HL-60 (cell line): Measurements from ENCODE around the gene AIFM3.
"Not testable (repeated sequence)": the region's sequence is repeated elsewhere in the genome, so short reads cannot be mapped to it uniquely, and the experiment has no call there.

Source experiments
- DNase-seq, 2 experiments: peaks; one replicate each; pipeline ENCODE4 v3.0.0-alpha.2; 2010 to 2020; ENCODE audit warnings: low read depth in 1 of 2, low spot score in 1 of 2
- H3K27ac ChIP-seq: fragments of 250-450 bp; sonication (Bioruptor Pico); replicated peaks from 2 replicates; pipeline ENCODE4 v1.5.1; 2020; ENCODE audit warnings: mild to moderate bottlenecking, moderate library complexity
- H3K27me3 ChIP-seq: fragments of 250-450 bp; sonication (Bioruptor Pico); 2 replicates; pipeline ENCODE4 v1.5.1; 2021; ENCODE audit warnings: mild to moderate bottlenecking, moderate library complexity; ENCODE audit not compliant: insufficient read depth, poor library complexity, severe bottlenecking
- H3K4me3 ChIP-seq: replicated peaks from 2 replicates; pipeline ENCODE4 v1.5.1; 2011; ENCODE audit warnings: mild to moderate bottlenecking, control low read depth, low read length; ENCODE audit not compliant: insufficient read depth
- GABPA ChIP-seq: IDR thresholded peaks from 2 replicates; pipeline ENCODE4 v1.6.1; 2012; ENCODE audit warnings: low read depth
- POLR2AphosphoS5 ChIP-seq: IDR thresholded peaks from 2 replicates; pipeline ENCODE4 v1.6.1; 2012; ENCODE audit warnings: low read depth
- REST ChIP-seq: IDR thresholded peaks from 2 replicates; pipeline ENCODE4 v1.6.1; 2012; ENCODE audit warnings: low read depth; ENCODE audit not compliant: insufficient replicate concordance
- SPI1 ChIP-seq: IDR thresholded peaks from 2 replicates; pipeline ENCODE4 v1.6.1; 2012; ENCODE audit warnings: low read depth, mild to moderate bottlenecking, borderline replicate concordance
- TF ChIP-seq, protein P1 (sequence below): IDR thresholded peaks from one replicate; pipeline ENCODE4 v1.5.1; 2011; ENCODE audit warnings: low read length, control low read depth, inconsistent platforms; ENCODE audit not compliant: insufficient read depth

The AIFM3 gene

GRCh38 chr22:20967697-20968211 lies 699 bp downstream of the AIFM3 start:
- Histone ChIP-seq H3K27ac (no peak overlapping the region), H3K4me3 (no peak overlapping the region), H3K27me3 (no peaks in the 10 kb centered on the region)
- TF ChIP-seq SPI1 (no peak), POLR2AphosphoS5 (no peak), GABPA (no peak), REST (no peak)
- TF ChIP-seq, protein P1, sequence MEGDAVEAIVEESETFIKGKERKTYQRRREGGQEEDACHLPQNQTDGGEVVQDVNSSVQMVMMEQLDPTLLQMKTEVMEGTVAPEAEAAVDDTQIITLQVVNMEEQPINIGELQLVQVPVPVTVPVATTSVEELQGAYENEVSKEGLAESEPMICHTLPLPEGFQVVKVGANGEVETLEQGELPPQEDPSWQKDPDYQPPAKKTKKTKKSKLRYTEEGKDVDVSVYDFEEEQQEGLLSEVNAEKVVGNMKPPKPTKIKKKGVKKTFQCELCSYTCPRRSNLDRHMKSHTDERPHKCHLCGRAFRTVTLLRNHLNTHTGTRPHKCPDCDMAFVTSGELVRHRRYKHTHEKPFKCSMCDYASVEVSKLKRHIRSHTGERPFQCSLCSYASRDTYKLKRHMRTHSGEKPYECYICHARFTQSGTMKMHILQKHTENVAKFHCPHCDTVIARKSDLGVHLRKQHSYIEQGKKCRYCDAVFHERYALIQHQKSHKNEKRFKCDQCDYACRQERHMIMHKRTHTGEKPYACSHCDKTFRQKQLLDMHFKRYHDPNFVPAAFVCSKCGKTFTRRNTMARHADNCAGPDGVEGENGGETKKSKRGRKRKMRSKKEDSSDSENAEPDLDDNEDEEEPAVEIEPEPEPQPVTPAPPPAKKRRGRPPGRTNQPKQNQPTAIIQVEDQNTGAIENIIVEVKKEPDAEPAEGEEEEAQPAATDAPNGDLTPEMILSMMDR = no peak
- DNase-seq = no peak

DNA sequence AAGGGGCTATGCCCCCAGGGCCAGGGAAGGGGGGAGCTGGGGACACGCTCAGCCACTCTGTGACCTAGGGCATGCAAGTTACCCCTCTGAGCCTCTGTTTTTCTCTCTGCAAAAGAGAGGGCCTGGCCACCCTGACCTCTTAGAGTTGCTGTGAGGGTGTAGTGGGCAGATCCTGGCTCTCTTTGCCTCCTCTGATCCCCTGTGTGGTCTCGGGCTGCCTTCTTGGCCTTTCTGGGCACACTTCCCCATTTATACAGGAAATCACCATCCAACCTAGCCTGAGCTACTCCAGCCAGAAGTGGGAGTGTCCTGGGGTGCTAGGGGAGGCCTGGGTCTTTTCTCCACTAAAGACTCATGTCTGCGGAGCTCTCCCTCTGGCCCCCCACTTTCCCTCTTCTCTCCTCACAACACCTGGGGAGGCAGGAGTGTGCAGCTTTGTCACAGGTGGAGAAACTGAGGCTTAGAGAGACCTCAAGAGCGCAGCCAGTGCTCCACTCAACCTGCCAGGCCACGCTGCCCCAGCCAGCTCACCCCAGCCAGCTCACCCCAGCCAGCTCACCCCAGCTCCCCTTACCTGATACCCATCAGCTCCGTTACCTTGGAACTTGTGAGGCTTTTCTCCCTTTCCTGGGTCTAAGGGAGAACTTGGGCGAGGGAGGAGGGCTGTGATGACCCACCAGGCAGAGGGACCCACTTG lies 1.4 kb downstream of the AIFM3 start:
- Histone ChIP-seq H3K4me3 (no peak overlapping the region), H3K27ac (peak overlapping the region; percentile 13; the same call in 1 of the 2 replicates), H3K27me3 (no peaks in the 10 kb centered on the region)
- TF ChIP-seq, protein P1 = no peak
- no peak for TF ChIP-seq POLR2AphosphoS5
- peak; percentile 95 for TF ChIP-seq SPI1
- no peak for TF ChIP-seq REST
- TF ChIP-seq GABPA = no peak
- peak in 1 of 2 experiments; percentile 75 for DNase-seq

- TF ChIP-seq GABPA = no peak
- no peaks in the 10 kb centered on the region for H3K27me3 ChIP-seq
- H3K27ac ChIP-seq = no peak overlapping the region
- H3K4me3 ChIP-seq = no peak overlapping the region
- DNase-seq = no peak
These were observed 4.0 kb downstream of the AIFM3 start for GRCh38 chr22:20970939-20971657.

- DNase-seq = peak in 1 of 2 experiments; percentile 38
- not testable (repeated sequence) for H3K4me3 ChIP-seq, H3K27ac ChIP-seq, H3K27me3 ChIP-seq
These were observed 5.1 kb downstream of the AIFM3 start for GRCh38 chr22:20972014-20972694.
